K562 (cell line): ENCODE results near the gene PMCH. TPM values are rescaled to one million over a fixed set of nuclear protein-coding genes. Genes with fewer than 3 reads are reported as not detected.

Source experiments
- ATAC-seq: fragments of 200-7000 bp; cut with Tn5 transposase; 3 replicates; pipeline ENCODE4 v1.9.1; 2020; ENCODE audit warnings: moderate library complexity
- BruUV-seq: library from RNA; stranded (reverse); fragments of 400-500 nt; replicated peaks from 2 replicates; lab custom pipeline; 2021; lab: Mats Ljungman, UMichigan
- CTCF ChIA-PET: fragments of 300-600 bp; formaldehyde crosslinking; extraction: SDS; loops from one replicate; lab custom pipeline; 2021; ENCODE audit warnings: low intra/inter-chr PET ratio; lab: Yijun Ruan, JAX
- POLR2A ChIA-PET: fragments of 300-600, 350-650 bp; sonication (Branson Sonifier 250); formaldehyde crosslinking; extraction: SDS; loops from one replicate; lab custom pipeline; 2021; ENCODE audit warnings: antibody characterized with exemption, inconsistent platforms; lab: Yijun Ruan, JAX
- DNase-seq, 4 experiments: peaks; one replicate each; pipeline versions ENCODE4 v3.0.0 to v3.0.0-alpha.2; 2011 to 2018; ENCODE audit warnings: low spot score in 3 of 4, mixed read lengths in 3 of 4; ENCODE audit errors: extremely low read depth in 1 of 4
- FAIRE-seq: peaks from 2 replicates; lab custom pipeline; 2011; peaks lifted over from hg19 to GRCh38; lab: Jason Lieb, UNC
- H2AFZ ChIP-seq: 2 replicates; pipeline ENCODE4 v1.6.0; 2011; ENCODE audit warnings: low read depth, low read length, control low read depth, inconsistent platforms
- H3K27ac ChIP-seq: fragments of 200-600 bp; 3 replicates; pipeline ENCODE4 v1.8.0; 2011; ENCODE audit warnings: low read depth, mild to moderate bottlenecking, control low read depth, inconsistent platforms, low read length, moderate library complexity, mixed read lengths; ENCODE audit errors: extremely low read depth
- H3K27me3 ChIP-seq, 2 experiments: fragments of 300-600 bp in 1 of 2; 2 replicates in 1 of 2; 3 replicates in 1 of 2; pipeline versions ENCODE4 v1.6.0 to v1.8.0; 2011; ENCODE audit warnings: inconsistent platforms in 2 of 2, low read length in 2 of 2, mild to moderate bottlenecking in 1 of 2, mixed read lengths in 1 of 2, moderate library complexity in 1 of 2; ENCODE audit not compliant: control insufficient read depth in 2 of 2, insufficient read depth in 2 of 2
- H3K36me3 ChIP-seq: fragments of 300-600 bp; 3 replicates; pipeline ENCODE4 v1.8.0; 2011; ENCODE audit warnings: mild to moderate bottlenecking, low read length, inconsistent platforms; ENCODE audit not compliant: control insufficient read depth, insufficient read depth
- H3K4me1 ChIP-seq, 2 experiments: fragments of 200-600 bp in 1 of 2; replicated peaks in 1 of 2; 2 replicates in 1 of 2; 3 replicates in 1 of 2; pipeline versions ENCODE4 v1.5.1 to v1.8.0; 2011; ENCODE audit warnings: inconsistent platforms in 2 of 2, low read length in 2 of 2, mild to moderate bottlenecking in 1 of 2, mixed read lengths in 1 of 2, moderate library complexity in 1 of 2; ENCODE audit not compliant: control insufficient read depth in 2 of 2, insufficient read depth in 2 of 2
- H3K4me2 ChIP-seq: 2 replicates; pipeline ENCODE4 v1.6.1; 2011; ENCODE audit warnings: low read length, control low read depth, inconsistent platforms, mixed read lengths; ENCODE audit not compliant: insufficient read depth
- H3K4me3 ChIP-seq: fragments of 200-600 bp; sonication (generic), shearing (Covaris generic); 2 replicates; pipeline ENCODE4 v1.5.1; 2016; ENCODE audit warnings: control low read depth, inconsistent platforms
- H3K79me2 ChIP-seq: fragments of 200-600 bp; 3 replicates; pipeline ENCODE4 v1.8.0; 2011; ENCODE audit warnings: low read length, inconsistent platforms; ENCODE audit not compliant: control insufficient read depth, insufficient read depth
- H3K9ac ChIP-seq, 2 experiments: 2 replicates each; pipeline versions ENCODE4 v1.6.0 to v1.6.1; 2011; ENCODE audit warnings: low read depth in 2 of 2, low read length in 2 of 2, control low read depth in 1 of 2, inconsistent platforms in 1 of 2, mild to moderate bottlenecking in 1 of 2, mixed read lengths in 1 of 2; ENCODE audit not compliant: insufficient read depth in 1 of 2
- H3K9me1 ChIP-seq: one replicate; pipeline ENCODE4 v1.6.0; 2011; ENCODE audit warnings: inconsistent platforms, mild to moderate bottlenecking, low read length, moderate library complexity; ENCODE audit not compliant: control insufficient read depth, insufficient read depth
- H3K9me3 ChIP-seq: replicated peaks from 2 replicates; pipeline ENCODE4 v1.5.1; 2011; ENCODE audit warnings: low read depth, low read length, inconsistent platforms; ENCODE audit not compliant: control insufficient read depth, insufficient read depth
- H4K20me1 ChIP-seq: replicated peaks from 2 replicates; pipeline ENCODE4 v1.6.1; 2011; ENCODE audit warnings: low read length, inconsistent platforms, mixed read lengths; ENCODE audit not compliant: control insufficient read depth, insufficient read depth
- AFF1 ChIP-seq, 2 experiments: fragments of 450-650 bp; IDR thresholded peaks; 2 replicates each; pipeline ENCODE4 v1.6.1; 2018; ENCODE audit warnings: mild to moderate bottlenecking in 2 of 2, low read depth in 1 of 2; ENCODE audit not compliant: partially characterized antibody in 2 of 2
- ILF3 ChIP-seq: fragments of 450-650 bp; IDR thresholded peaks from 2 replicates; pipeline ENCODE4 v1.6.1; 2018; ENCODE audit warnings: antibody characterized with exemption, mild to moderate bottlenecking, moderate library complexity, borderline replicate concordance
- KAT2B ChIP-seq: IDR thresholded peaks from one replicate; pipeline ENCODE4 v1.6.1; 2012; ENCODE audit warnings: low read depth, mild to moderate bottlenecking, control low read depth, inconsistent platforms, low read length, moderate library complexity
- KLF16 ChIP-seq: IDR thresholded peaks from 2 replicates; pipeline ENCODE4 v1.6.1; 2016; ENCODE audit warnings: antibody characterized with exemption
- PTBP1 ChIP-seq: fragments of 200-400 bp; formaldehyde crosslinking; IDR thresholded peaks from 2 replicates; pipeline ENCODE4 v1.6.1; 2017; ENCODE audit warnings: low read depth, low read length
- PYGO2 ChIP-seq: fragments of 450-650 bp; IDR thresholded peaks from 2 replicates; pipeline ENCODE4 v1.6.1; 2016; ENCODE audit warnings: mild to moderate bottlenecking, missing genetic modification characterization, moderate library complexity, missing compliant biosample characterization
- SMAD2 ChIP-seq: fragments of 150-350 bp; IDR thresholded peaks from 2 replicates; pipeline ENCODE4 v1.6.1; 2014; ENCODE audit warnings: low read depth, mild to moderate bottlenecking, low read length
- SP1 ChIP-seq: sonication (generic); formaldehyde crosslinking; IDR thresholded peaks from 2 replicates; pipeline ENCODE4 v1.8.1; 2022; ENCODE audit warnings: mild to moderate bottlenecking, missing genetic modification reagents
- ZNF280B ChIP-seq: fragments of 250-450 bp; sonication (Bioruptor Pico); IDR thresholded peaks from 2 replicates; pipeline ENCODE4 v1.5.1; 2021; ENCODE audit warnings: mild to moderate bottlenecking
- ZNF778 ChIP-seq: fragments of 450-650 bp; formaldehyde crosslinking; IDR thresholded peaks from 2 replicates; pipeline ENCODE4 v1.4.0; 2020; ENCODE audit warnings: mild to moderate bottlenecking, moderate library complexity
- in situ Hi-C: fragments of 300-500 bp; cut with MboI; formaldehyde crosslinking; loops from 4 replicates; pipeline ENCODE4 v1.15.0; 2018; ENCODE audit warnings: inconsistent platforms, mixed read lengths
- intact Hi-C: fragments of 100-400 bp; cut with micrococcal nuclease; formaldehyde crosslinking; loops from 2 replicates; pipeline ENCODE4 v1.14.2; 2022
- polyA plus RNA-seq, 8 experiments: library from polyadenylated mRNA; depleted of rRNA in 4 of 8; stranded (reverse) in 5 of 8; unstranded in 3 of 8; fragments of >200 nt; fragmentation: Nextera tagmentation in 2 of 8; fragmentation: Illumina TruSeq in 1 of 8; extraction: Ambion mirVana in 2 of 8; extraction: Trizol in 1 of 8; gene quantifications; 2 replicates each; pipeline versions ENCODE4 v1.2.1 to v1.2.3, GENCODE V29; 2011 to 2014; ENCODE audit warnings: inconsistent platforms in 1 of 8, missing spikeins in 1 of 8
- total RNA-seq, 7 experiments: library from RNA; depleted of rRNA in 6 of 7; stranded (reverse); fragments of >200 nt in 6 of 7; fragmentation: Illumina TruSeq in 2 of 7; extraction: Trizol in 2 of 7; gene quantifications; 2 replicates each; pipeline versions ENCODE4 v1.2.1 to v1.2.3, GENCODE V29; 2011 to 2021; ENCODE audit warnings: low replicate concordance in 1 of 7

PMCH gene
- total and polyA plus RNA-seq, 9 of the 15 experiments (the other 6 are each of a cell fraction or from before 2014, with no cell fraction given), result 0.10 to 0.20 TPM; not detected in 7

- no peaks in the 10 kb centered on the region for H3K79me2 ChIP-seq
- TF ChIP-seq PTBP1 (no peak), ZNF280B (no peak), KAT2B (no peak), AFF1 (IDR thresholded peaks at IDR 0.05; ENCODE audit: low read depth in 1 of 2, partially characterized antibody in 2 of 2) (no peak), SP1 (CRISPR knock-in tag) (no peak), SMAD2 (no peak), ZNF778 (CRISPR knock-in tag) (no peak), ILF3 (no peak), PYGO2 (no peak), KLF16 (no peak)
- no peak overlapping the region for H3K27ac ChIP-seq
- POLR2A ChIA-PET, result no interaction called here
- intact Hi-C loops (no loop called here), in situ Hi-C loops (no loop called here)
- no peak overlapping the region for H3K9ac ChIP-seq
- no peak for DNase-seq
- no peaks in the 10 kb centered on the region for H3K9me3 ChIP-seq
- no peaks in the 10 kb centered on the region for H3K9me1 ChIP-seq
- H3K4me1 ChIP-seq, result no peaks in the 10 kb centered on the region
- no peak overlapping the region for H2AFZ ChIP-seq
- no peaks in the 10 kb centered on the region for H3K36me3 ChIP-seq
- H4K20me1 ChIP-seq, result no peaks in the 10 kb centered on the region
- H3K27me3 ChIP-seq, result no peaks in the 10 kb centered on the region
- BruUV-seq, result no TSS peak
- H3K4me3 ChIP-seq, result no peak overlapping the region
- CTCF ChIA-PET, result no interaction called here
- H3K4me2 ChIP-seq, result no peak overlapping the region
- ATAC-seq, result no peak
- no peak for FAIRE-seq
Measured at GRCh38 chr12:102232036-102232435, 34.4 kb upstream of the PMCH start.
